ENCODE results near the gene HELQ.
"Not testable (repeated sequence)": the region's sequence is repeated elsewhere in the genome, so short reads cannot be mapped to it uniquely, and the experiment has no call there.

The HELQ gene

GRCh38 chr4:83431200-83431599 lies 24.4 kb downstream of the HELQ start:
- DNase-seq (ENCODE audit: low spot score), result no peak

- no peak for DNase-seq (ENCODE audit: low spot score)
Observed at GRCh38 chr4:83418211-83418610, 37.4 kb downstream of the HELQ start.

- DNase-seq (ENCODE audit: low spot score), result no peak
Observed at GRCh38 chr4:83417566-83417965, 38.1 kb downstream of the HELQ start.

GRCh38 chr4:83413676-83414075 lies 41.9 kb downstream of the HELQ start:
- peak; percentile 3 for DNase-seq (ENCODE audit: low spot score)

- no peak for DNase-seq (ENCODE audit: low spot score)
Observed at GRCh38 chr4:83408908-83409307, 46.7 kb downstream of the HELQ start.

- no peak for DNase-seq (ENCODE audit: low spot score)
Observed at GRCh38 chr4:83405844-83406816, 49.5 kb downstream of the HELQ start.

GRCh38 chr4:83398158-83398557 lies 57.5 kb downstream of the HELQ start:
- DNase-seq (ENCODE audit: low spot score), result not testable (repeated sequence)

- no peak for DNase-seq (ENCODE audit: low spot score)
Observed at GRCh38 chr4:83393908-83394307, 61.7 kb downstream of the HELQ start.

- DNase-seq (ENCODE audit: low spot score), result no peak
Observed at GRCh38 chr4:83392562-83392961, 63.1 kb downstream of the HELQ start.

- DNase-seq (ENCODE audit: low spot score), result no peak
Observed at GRCh38 chr4:83390944-83391343, 64.7 kb downstream of the HELQ start.

GRCh38 chr4:83389756-83390505 lies 65.7 kb downstream of the HELQ start:
- DNase-seq (ENCODE audit: low spot score), result no peak

- no peak for DNase-seq (ENCODE audit: low spot score)
Observed at GRCh38 chr4:83389037-83389720, 66.4 kb downstream of the HELQ start.

GRCh38 chr4:83388313-83388676 lies 67.3 kb downstream of the HELQ start:
- DNase-seq (ENCODE audit: low spot score), result no peak

- no peak for DNase-seq (ENCODE audit: low spot score)
Observed at GRCh38 chr4:83387476-83388312, 67.9 kb downstream of the HELQ start.

- DNase-seq (ENCODE audit: low spot score), result no peak
Observed at GRCh38 chr4:83387012-83387411, 68.6 kb downstream of the HELQ start.

GRCh38 chr4:83382850-83383249 lies 72.8 kb downstream of the HELQ start:
- no peak for DNase-seq (ENCODE audit: low spot score)

- no peak for DNase-seq (ENCODE audit: low spot score)
Observed at GRCh38 chr4:83381173-83381572, 74.5 kb downstream of the HELQ start.

- no peak for DNase-seq (ENCODE audit: low spot score)
Observed at GRCh38 chr4:83378419-83378818, 77.2 kb downstream of the HELQ start.

GRCh38 chr4:83372931-83373330 lies 82.7 kb downstream of the HELQ start:
- DNase-seq (ENCODE audit: low spot score), result no peak

- no peak for DNase-seq (ENCODE audit: low spot score)
Observed at GRCh38 chr4:83371936-83372335, 83.7 kb downstream of the HELQ start.

GRCh38 chr4:83371235-83371634 lies 84.4 kb downstream of the HELQ start:
- DNase-seq (ENCODE audit: low spot score), result no peak

GRCh38 chr4:83370640-83370906 lies 85.0 kb downstream of the HELQ start:
- no peak for DNase-seq (ENCODE audit: low spot score)

All from COLO829 (cell line).